Caco-2 (cell line): ENCODE data around the gene TMEM266. TPM values are rescaled to one million over a fixed set of nuclear protein-coding genes. Genes with fewer than 3 reads are reported as not detected.

ENCODE experiments used
- BruUV-seq: library from RNA; stranded (reverse); fragments of 400-500 nt; replicated peaks from 2 replicates; lab custom pipeline; 2021; lab: Mats Ljungman, UMichigan
- CTCF ChIA-PET: fragments of 300-600 bp; sonication (Branson Sonifier 250); formaldehyde crosslinking; loops from one replicate; lab custom pipeline; 2022; ENCODE audit warnings: antibody characterized with exemption; lab: Charles Lee
- POLR2A ChIA-PET: fragments of 300-600 bp; sonication (Branson Sonifier 250); formaldehyde crosslinking; loops from one replicate; lab custom pipeline; 2022; ENCODE audit warnings: antibody characterized with exemption; lab: Charles Lee
- DNase-seq, 2 experiments: peaks; one replicate each; pipeline versions ENCODE4 v3.0.0 to v3.0.0-alpha.2; 2020 to 2022
- H3K27me3 ChIP-seq: replicated peaks from 2 replicates; pipeline ENCODE4 v1.6.0; 2011; ENCODE audit warnings: low read length; ENCODE audit not compliant: control insufficient read depth, insufficient read depth
- H3K36me3 ChIP-seq: 2 replicates; pipeline ENCODE4 v1.5.1; 2011; ENCODE audit warnings: low read length; ENCODE audit not compliant: control insufficient read depth, insufficient read depth
- H3K4me1 ChIP-seq: fragments of 250-450 bp; sonication (Bioruptor Pico); 2 replicates; pipeline ENCODE4 v1.5.1; 2020; ENCODE audit warnings: mild to moderate bottlenecking
- H3K4me3 ChIP-seq: 2 replicates; pipeline ENCODE4 v1.5.1; 2011; ENCODE audit warnings: low read depth, mild to moderate bottlenecking, control low read depth, low read length
- H3K9me3 ChIP-seq: fragments of 250-450 bp; sonication (Bioruptor Pico); 2 replicates; pipeline ENCODE4 v1.5.1; 2020; ENCODE audit warnings: mild to moderate bottlenecking, moderate library complexity
- H3K27ac Mint-ChIP-seq: one replicate; pipeline ENCODE4 v1.8.0; 2022; ENCODE audit warnings: mixed read lengths; ENCODE audit not compliant: unreplicated experiment
- H3K27me3 Mint-ChIP-seq: one replicate; pipeline ENCODE4 v1.8.0; 2022; ENCODE audit warnings: mixed read lengths; ENCODE audit not compliant: insufficient read depth, unreplicated experiment
- H3K36me3 Mint-ChIP-seq: one replicate; pipeline ENCODE4 v1.8.0; 2022; ENCODE audit warnings: mild to moderate bottlenecking, mixed read lengths; ENCODE audit not compliant: insufficient read depth, unreplicated experiment
- H3K4me1 Mint-ChIP-seq: one replicate; pipeline ENCODE4 v1.8.0; 2022; ENCODE audit warnings: low read depth, mixed read lengths; ENCODE audit not compliant: unreplicated experiment
- H3K4me3 Mint-ChIP-seq: one replicate; pipeline ENCODE4 v1.8.0; 2022; ENCODE audit warnings: mild to moderate bottlenecking, moderate library complexity, mixed read lengths; ENCODE audit not compliant: unreplicated experiment
- H3K9me3 Mint-ChIP-seq: one replicate; pipeline ENCODE4 v1.8.0; 2022; ENCODE audit warnings: mixed read lengths; ENCODE audit not compliant: unreplicated experiment
- intact Hi-C: fragments of 100-400 bp; cut with micrococcal nuclease; formaldehyde crosslinking; loops from one replicate; pipeline ENCODE4 v1.10.0; 2022; ENCODE audit not compliant: unreplicated experiment
- total RNA-seq: library from RNA; stranded (reverse); gene quantifications from 2 replicates; pipeline ENCODE4 v1.2.3, GENCODE V29; 2022
- TF ChIP-seq, protein P1 (sequence below), 2 experiments: fragments of 200-600 bp in 1 of 2; IDR thresholded peaks; 1 replicate in 1 of 2; 2 replicates in 1 of 2; pipeline versions ENCODE4 v1.5.1 to v1.8.0; 2011 to 2022; ENCODE audit warnings: antibody characterized with exemption in 1 of 2, control low read depth in 1 of 2, inconsistent platforms in 1 of 2, low read depth in 1 of 2, low read length in 1 of 2, mild to moderate bottlenecking in 1 of 2, moderate library complexity in 1 of 2; ENCODE audit not compliant: insufficient read depth in 1 of 2, severe bottlenecking in 1 of 2, unreplicated experiment in 1 of 2

TMEM266 gene
- total RNA-seq, 1 experiment from 2014 or later, result 0.27 TPM

- H3K27me3 Mint-ChIP-seq, result no peaks in the 10 kb centered on the region
- TF ChIP-seq, protein P1, sequence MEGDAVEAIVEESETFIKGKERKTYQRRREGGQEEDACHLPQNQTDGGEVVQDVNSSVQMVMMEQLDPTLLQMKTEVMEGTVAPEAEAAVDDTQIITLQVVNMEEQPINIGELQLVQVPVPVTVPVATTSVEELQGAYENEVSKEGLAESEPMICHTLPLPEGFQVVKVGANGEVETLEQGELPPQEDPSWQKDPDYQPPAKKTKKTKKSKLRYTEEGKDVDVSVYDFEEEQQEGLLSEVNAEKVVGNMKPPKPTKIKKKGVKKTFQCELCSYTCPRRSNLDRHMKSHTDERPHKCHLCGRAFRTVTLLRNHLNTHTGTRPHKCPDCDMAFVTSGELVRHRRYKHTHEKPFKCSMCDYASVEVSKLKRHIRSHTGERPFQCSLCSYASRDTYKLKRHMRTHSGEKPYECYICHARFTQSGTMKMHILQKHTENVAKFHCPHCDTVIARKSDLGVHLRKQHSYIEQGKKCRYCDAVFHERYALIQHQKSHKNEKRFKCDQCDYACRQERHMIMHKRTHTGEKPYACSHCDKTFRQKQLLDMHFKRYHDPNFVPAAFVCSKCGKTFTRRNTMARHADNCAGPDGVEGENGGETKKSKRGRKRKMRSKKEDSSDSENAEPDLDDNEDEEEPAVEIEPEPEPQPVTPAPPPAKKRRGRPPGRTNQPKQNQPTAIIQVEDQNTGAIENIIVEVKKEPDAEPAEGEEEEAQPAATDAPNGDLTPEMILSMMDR (IDR thresholded peaks at IDR 0.05; ENCODE audit: insufficient read depth in 1 of 2, low read depth in 1 of 2, low read length in 1 of 2, severe bottlenecking in 1 of 2, unreplicated experiment in 1 of 2), result no peak
- H3K9me3 ChIP-seq, result no peaks in the 10 kb centered on the region
- no peaks in the 10 kb centered on the region for H3K4me1 Mint-ChIP-seq
- no peak overlapping the region for H3K4me3 Mint-ChIP-seq
- no peaks in the 10 kb centered on the region for H3K36me3 ChIP-seq
- no peaks in the 10 kb centered on the region for H3K4me1 ChIP-seq
- H3K36me3 Mint-ChIP-seq, result no peaks in the 10 kb centered on the region
- BruUV-seq, result no TSS peak
- POLR2A ChIA-PET, result no interaction called here
- no peak for DNase-seq
- CTCF ChIA-PET, result no interaction called here
- no peaks in the 10 kb centered on the region for H3K9me3 Mint-ChIP-seq
- no peak overlapping the region for H3K27ac Mint-ChIP-seq
- intact Hi-C loops, result no loop called here
- H3K27me3 ChIP-seq, result no peaks in the 10 kb centered on the region
- no peak overlapping the region for H3K4me3 ChIP-seq
These were observed 118.7 kb downstream of the TMEM266 start for GRCh38 chr15:76178296-76179000.

DNA sequence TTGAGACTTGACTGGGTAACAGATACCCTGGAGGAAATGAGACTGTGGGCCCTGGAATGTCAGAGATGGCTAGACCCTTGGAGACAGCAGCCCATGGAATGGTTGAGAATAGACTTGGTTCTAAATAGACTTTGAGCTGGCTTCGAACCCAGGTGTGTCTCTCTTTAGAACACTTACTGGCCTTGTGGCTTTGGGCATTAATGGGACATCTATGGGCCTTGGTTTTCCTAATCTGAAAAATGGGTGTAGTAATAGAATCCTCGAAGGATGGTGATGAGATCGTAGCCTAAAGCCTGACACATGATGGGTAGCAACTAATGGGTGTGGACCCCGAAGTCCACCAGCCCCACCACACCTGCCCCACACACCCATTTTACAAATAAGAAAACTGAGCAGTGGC lies 119.2 kb downstream of the TMEM266 start:
- no peaks in the 10 kb centered on the region for H3K36me3 Mint-ChIP-seq
- CTCF ChIA-PET, result no interaction called here

GRCh38 chr15:76180321-76180720 lies 120.5 kb downstream of the TMEM266 start:
- 0 out of 2 replicates have a peak, but pooled peaks cover under 1% of the 10 kb centered on the region for H3K4me1 ChIP-seq
- TF ChIP-seq, protein P1 (IDR thresholded peaks at IDR 0.05; ENCODE audit: insufficient read depth in 1 of 2, low read depth in 1 of 2, low read length in 1 of 2, severe bottlenecking in 1 of 2, unreplicated experiment in 1 of 2), result no peak
- no peaks in the 10 kb centered on the region for H3K36me3 ChIP-seq
- no peak overlapping the region for H3K4me3 Mint-ChIP-seq
- no peaks in the 10 kb centered on the region for H3K9me3 Mint-ChIP-seq
- H3K36me3 Mint-ChIP-seq, result no peaks in the 10 kb centered on the region
- no peaks in the 10 kb centered on the region for H3K27me3 ChIP-seq
- CTCF ChIA-PET, result no interaction called here
- H3K4me1 Mint-ChIP-seq, result peaks cover 3% of the 10 kb centered on the region
- no peak overlapping the region for H3K4me3 ChIP-seq
- BruUV-seq, result no TSS peak
- H3K9me3 ChIP-seq, result 0 out of 2 replicates have a peak, but pooled peaks cover under 1% of the 10 kb centered on the region
- intact Hi-C loops, result no loop called here
- POLR2A ChIA-PET, result no interaction called here
- no peaks in the 10 kb centered on the region for H3K27me3 Mint-ChIP-seq
- no peak overlapping the region for H3K27ac Mint-ChIP-seq
- no peak for DNase-seq

More for the DNA sequence above, 119.2 kb downstream of the TMEM266 start:
- DNase-seq, result no peak
- Histone ChIP-seq H3K4me1 (no peaks in the 10 kb centered on the region), H3K36me3 (no peaks in the 10 kb centered on the region), H3K9me3 (no peaks in the 10 kb centered on the region), H3K27me3 (no peaks in the 10 kb centered on the region), H3K4me3 (no peak overlapping the region)
- POLR2A ChIA-PET, result no interaction called here
- Mint-ChIP-seq H3K9me3 (no peaks in the 10 kb centered on the region), H3K27me3 (no peaks in the 10 kb centered on the region), H3K4me1 (no peaks in the 10 kb centered on the region), H3K4me3 (no peak overlapping the region), H3K27ac (no peak overlapping the region)
- TF ChIP-seq, protein P1 (IDR thresholded peaks at IDR 0.05; ENCODE audit: insufficient read depth in 1 of 2, low read depth in 1 of 2, low read length in 1 of 2, severe bottlenecking in 1 of 2, unreplicated experiment in 1 of 2), result no peak
- intact Hi-C loops, result no loop called here
- no TSS peak for BruUV-seq
